Thyroid gland (tissue), 4 donors: ENCODE measurements around the gene RASGRP2. TPM values are rescaled to one million over a fixed set of nuclear protein-coding genes. Genes with fewer than 3 reads are reported as not detected.

Experiments used
- DNase-seq, 2 donors: peaks; one replicate each; pipeline ENCODE4 v3.0.0-alpha.2; 2019
- H3K27ac ChIP-seq, 3 donors: fragments of 200-600 bp; sonication (generic); 1 replicate in 2 of 3; 2 replicates in 1 of 3; pipeline ENCODE4 v1.5.1; 2016 to 2019; ENCODE audit warnings: mild to moderate bottlenecking in 1 of 3, moderate library complexity in 1 of 3
- H3K27me3 ChIP-seq: fragments of 200-600 bp; sonication (generic); one replicate; pipeline ENCODE4 v1.5.1; 2019
- H3K36me3 ChIP-seq, 2 donors: fragments of 200-600 bp; sonication (generic); one replicate each; pipeline ENCODE4 v1.5.1; 2016 to 2019
- H3K4me1 ChIP-seq, 2 donors: fragments of 200-600 bp; sonication (generic); one replicate each; pipeline ENCODE4 v1.5.1; 2017 to 2019
- H3K4me3 ChIP-seq, 3 donors: fragments of 200-600 bp; sonication (generic); replicated peaks in 1 of 3; 1 replicate in 2 of 3; 2 replicates in 1 of 3; pipeline ENCODE4 v1.5.1; 2016; ENCODE audit warnings: mild to moderate bottlenecking in 1 of 3
- H3K9me3 ChIP-seq: fragments of 200-600 bp; sonication (generic); one replicate; pipeline ENCODE4 v1.5.1; 2017
- POLR2A ChIP-seq, 2 donors: fragments of 450-650 bp; IDR thresholded peaks; one replicate each; pipeline ENCODE4 v1.6.1; 2017; ENCODE audit warnings: antibody characterized with exemption in 2 of 2, mild to moderate bottlenecking in 2 of 2, moderate library complexity in 1 of 2
- WGBS, 2 donors: methylation state at CpG; one replicate each; pipeline ENCODE4 v1.1.5; 2017; 5-methylcytosine and 5-hydroxymethylcytosine counted together
- intact Hi-C: fragments of 100-400 bp; cut with DNase I; formaldehyde crosslinking; loops from one replicate; pipeline ENCODE4 v1.15.1; 2023
- total RNA-seq, 4 donors: library from RNA; depleted of rRNA; stranded (reverse); fragments of >200 nt; gene quantifications; one replicate each; pipeline ENCODE4 v1.2.3, GENCODE V29; 2016
- TF ChIP-seq, protein P1 (sequence below), 6 experiments: fragments of 200-600 bp in 3 of 6; fragments of 450-650 bp in 3 of 6; sonication (generic) in 3 of 6; IDR thresholded peaks; one replicate each; pipeline ENCODE4 v1.5.1; 2016 to 2019; ENCODE audit warnings: antibody characterized with exemption in 6 of 6, mild to moderate bottlenecking in 2 of 6, inconsistent platforms in 1 of 6, moderate library complexity in 1 of 6

RASGRP2 gene
- total RNA-seq, 4 donors from 2014 or later, result 2.8 to 8.9 (median 6.6) TPM

DNA sequence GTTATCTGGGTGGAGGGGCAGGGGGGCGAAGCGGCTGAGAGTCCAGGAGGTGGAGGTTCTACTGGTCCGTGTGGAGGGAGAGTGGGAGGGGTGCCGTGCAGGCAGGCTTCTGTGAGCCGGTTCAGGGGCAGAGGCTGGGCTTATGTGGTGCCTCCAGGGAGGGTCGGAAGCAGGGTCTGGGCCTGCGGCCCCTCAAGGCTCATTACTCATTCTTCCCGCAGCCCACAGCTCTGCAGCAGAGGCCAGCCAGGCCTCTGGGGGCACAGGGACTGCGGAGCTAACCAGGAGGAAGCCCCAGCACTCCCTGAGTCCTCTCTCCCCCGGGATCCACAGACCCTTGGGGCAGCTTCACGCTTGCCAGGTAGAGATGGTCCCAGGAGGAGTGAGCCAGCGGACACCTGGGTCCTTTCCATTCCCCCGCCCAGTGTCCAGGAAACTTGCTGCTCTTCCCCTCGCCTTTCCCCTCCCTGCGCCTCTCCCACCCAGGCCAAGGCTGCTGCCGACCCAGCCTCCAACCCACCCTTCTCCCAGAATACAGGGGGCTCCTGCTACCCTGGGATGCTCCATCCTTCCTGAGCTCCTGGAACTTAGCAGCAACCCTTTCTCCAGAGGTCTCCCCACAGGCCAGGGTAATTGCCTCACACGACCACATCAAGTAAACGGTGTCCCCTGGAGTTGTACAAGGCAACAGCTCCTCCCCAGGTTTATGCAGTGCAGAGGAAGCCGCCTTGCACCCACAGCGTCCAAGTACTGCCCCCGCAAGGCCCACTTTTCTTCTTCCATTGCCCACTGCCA lies 27.3 kb downstream of the RASGRP2 start:
- Histone ChIP-seq H3K27me3 (peaks cover 10% of the 10 kb centered on the region), H3K9me3 (no peaks in the 10 kb centered on the region), H3K4me3 (no peak overlapping the region), H3K27ac (no peak overlapping the region), H3K36me3 (no peaks in the 10 kb centered on the region), H3K4me1 (peaks cover 0 to 13% of the 10 kb centered on the region in 2 donors)
- DNase-seq, result no peak
- intact Hi-C loops, result no loop called here
- 47 to 54% methylated on average over 18 to 21 of the region's 21 CpGs for WGBS, 2 donors
- no peak for TF ChIP-seq POLR2A (IDR thresholded peaks at IDR 0.05)
- TF ChIP-seq, protein P1, sequence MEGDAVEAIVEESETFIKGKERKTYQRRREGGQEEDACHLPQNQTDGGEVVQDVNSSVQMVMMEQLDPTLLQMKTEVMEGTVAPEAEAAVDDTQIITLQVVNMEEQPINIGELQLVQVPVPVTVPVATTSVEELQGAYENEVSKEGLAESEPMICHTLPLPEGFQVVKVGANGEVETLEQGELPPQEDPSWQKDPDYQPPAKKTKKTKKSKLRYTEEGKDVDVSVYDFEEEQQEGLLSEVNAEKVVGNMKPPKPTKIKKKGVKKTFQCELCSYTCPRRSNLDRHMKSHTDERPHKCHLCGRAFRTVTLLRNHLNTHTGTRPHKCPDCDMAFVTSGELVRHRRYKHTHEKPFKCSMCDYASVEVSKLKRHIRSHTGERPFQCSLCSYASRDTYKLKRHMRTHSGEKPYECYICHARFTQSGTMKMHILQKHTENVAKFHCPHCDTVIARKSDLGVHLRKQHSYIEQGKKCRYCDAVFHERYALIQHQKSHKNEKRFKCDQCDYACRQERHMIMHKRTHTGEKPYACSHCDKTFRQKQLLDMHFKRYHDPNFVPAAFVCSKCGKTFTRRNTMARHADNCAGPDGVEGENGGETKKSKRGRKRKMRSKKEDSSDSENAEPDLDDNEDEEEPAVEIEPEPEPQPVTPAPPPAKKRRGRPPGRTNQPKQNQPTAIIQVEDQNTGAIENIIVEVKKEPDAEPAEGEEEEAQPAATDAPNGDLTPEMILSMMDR (IDR thresholded peaks at IDR 0.05), result no peak

DNA sequence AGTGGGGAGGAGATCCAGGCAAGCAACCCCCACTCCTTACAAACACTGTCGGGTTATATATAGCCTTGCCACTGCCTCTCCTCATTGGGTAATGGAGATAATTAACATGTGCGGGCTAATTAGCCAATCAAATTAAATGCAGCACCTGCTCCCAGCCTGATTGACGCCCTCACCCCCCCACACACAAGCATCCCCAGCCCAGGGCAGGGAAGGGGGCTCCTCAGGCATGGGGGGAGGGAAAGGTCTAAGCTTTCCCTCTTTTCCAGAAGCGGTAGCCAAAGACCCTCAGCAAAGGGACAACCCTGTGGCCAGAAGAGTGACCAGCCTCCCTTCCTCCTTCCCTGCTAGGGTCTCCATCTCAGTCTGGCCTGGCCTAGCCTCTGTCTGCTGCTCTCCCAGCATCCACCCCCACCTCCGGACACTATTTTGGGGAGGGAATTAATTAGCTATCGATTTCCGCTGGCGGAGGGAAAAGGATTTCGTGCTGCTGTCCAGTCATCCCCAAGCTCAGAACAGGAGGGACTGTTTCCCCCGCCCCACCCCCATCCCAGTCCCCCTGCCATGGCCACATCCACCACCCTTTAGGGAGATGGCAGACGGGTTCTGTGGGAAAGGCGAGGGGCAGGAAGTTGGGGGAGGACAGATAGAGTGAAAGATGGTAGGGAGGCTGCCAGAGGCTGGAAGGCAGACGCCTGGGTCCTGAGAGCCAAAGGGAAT lies 28.0 kb downstream of the RASGRP2 start:
- DNase-seq, result no peak
- intact Hi-C loops, result no loop called here
- TF ChIP-seq, protein P1 (IDR thresholded peaks at IDR 0.05), result no peak
- no peak for TF ChIP-seq POLR2A (IDR thresholded peaks at IDR 0.05)
- H3K4me3 ChIP-seq, result no peak overlapping the region
- H3K4me1 ChIP-seq, result peaks cover 0 to 19% of the 10 kb centered on the region in 2 donors
- H3K27me3 ChIP-seq, result peaks cover 10% of the 10 kb centered on the region
- H3K9me3 ChIP-seq, result no peaks in the 10 kb centered on the region
- H3K36me3 ChIP-seq, result no peaks in the 10 kb centered on the region
- no peak overlapping the region for H3K27ac ChIP-seq
- 57 to 60% methylated on average over 12 to 13 of the region's 13 CpGs for WGBS, 2 donors

DNA sequence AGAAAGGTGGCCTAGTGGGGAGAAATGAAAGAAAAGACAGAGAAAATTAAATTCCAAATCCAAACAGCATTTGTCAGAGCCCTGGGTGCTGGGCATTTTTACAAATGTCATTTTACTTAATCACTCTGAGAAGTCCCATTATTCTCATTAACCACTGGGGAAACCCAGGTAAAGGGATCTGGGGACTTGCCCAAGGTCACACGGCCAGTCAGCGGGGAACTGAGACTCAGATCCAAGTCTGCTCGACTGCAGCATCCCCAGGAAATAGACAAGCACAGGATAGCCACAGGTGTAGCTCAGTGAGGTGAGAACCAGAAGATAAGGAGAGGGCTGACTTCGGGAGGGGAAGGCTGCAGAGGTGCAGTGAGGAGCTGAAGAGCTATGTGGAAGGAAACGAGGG lies 28.8 kb downstream of the RASGRP2 start:
- intact Hi-C loops, result no loop called here
- Histone ChIP-seq H3K27ac (no peak overlapping the region), H3K4me1 (peaks cover 0 to 23% of the 10 kb centered on the region in 2 donors), H3K9me3 (no peaks in the 10 kb centered on the region), H3K4me3 (no peak overlapping the region), H3K36me3 (no peaks in the 10 kb centered on the region), H3K27me3 (peaks cover 10% of the 10 kb centered on the region)
- TF ChIP-seq, protein P1 (IDR thresholded peaks at IDR 0.05), result no peak
- TF ChIP-seq POLR2A (IDR thresholded peaks at IDR 0.05), result no peak
- WGBS, 2 donors, result 61 to 64% methylated on average over 5 of the region's 5 CpGs
- no peak for DNase-seq

DNA sequence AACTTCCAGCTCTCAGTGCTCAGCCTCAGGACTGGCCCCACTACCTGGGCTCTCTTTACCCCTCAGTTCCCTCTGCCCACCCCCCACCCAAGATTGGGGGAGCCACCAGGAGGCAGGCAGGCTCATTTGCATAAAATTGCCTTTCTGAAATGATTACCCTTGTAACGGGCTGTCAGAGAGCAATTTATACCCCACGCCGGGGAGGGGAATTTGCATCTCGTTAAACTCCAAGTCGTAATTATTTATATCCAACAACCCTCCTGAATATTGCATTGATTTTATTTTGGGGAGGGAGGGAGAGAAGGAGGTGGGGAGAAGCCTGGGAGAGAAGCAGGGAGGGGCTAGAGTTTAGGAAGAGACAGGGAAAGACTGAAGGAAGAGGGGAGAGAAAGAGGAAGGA lies 29.3 kb downstream of the RASGRP2 start:
- TF ChIP-seq, protein P1 (IDR thresholded peaks at IDR 0.05), result no peak
- TF ChIP-seq POLR2A (IDR thresholded peaks at IDR 0.05), result no peak
- intact Hi-C loops, result no loop called here
- H3K4me3 ChIP-seq, result no peak overlapping the region
- DNase-seq, result no peak
- H3K27me3 ChIP-seq, result peaks cover 10% of the 10 kb centered on the region
- H3K36me3 ChIP-seq, result no peaks in the 10 kb centered on the region
- WGBS, 2 donors, result 49 to 60% methylated on average over 5 of the region's 5 CpGs
- no peaks in the 10 kb centered on the region for H3K9me3 ChIP-seq
- H3K4me1 ChIP-seq, result peaks cover 0 to 23% of the 10 kb centered on the region in 2 donors
- H3K27ac ChIP-seq, result no peak overlapping the region
